ENCODE measurements around the gene RAB28.

GRCh38 chr4:13492747-13493146, 8.6 kb upstream of the RAB28 start:
- TF ChIP-seq SMC3 (IDR thresholded peaks at IDR 0.05) (no peak), JUN (IDR thresholded peaks at IDR 0.05) (no peak), MYC (IDR thresholded peaks at IDR 0.05; ENCODE audit: borderline replicate concordance, low read length) (no peak), CTCF (IDR thresholded peaks at IDR 0.05) (no peak), E2F6 (IDR thresholded peaks at IDR 0.05; ENCODE audit: borderline replicate concordance, low read depth) (no peak), POLR2A (IDR thresholded peaks at IDR 0.05; ENCODE audit: low read length) (no peak), NFE2L2 (conservative IDR thresholded peaks at IDR 0.05; ENCODE audit: low read length) (no peak), HES2 (IDR thresholded peaks at IDR 0.05) (no peak), RAD21 (conservative IDR thresholded peaks at IDR 0.05 in 1 of 2, IDR thresholded peaks at IDR 0.05 in 1 of 2) (no peak), REST (IDR thresholded peaks at IDR 0.05) (no peak), CHD4 (IDR thresholded peaks at IDR 0.05; ENCODE audit: borderline replicate concordance) (no peak), EHF (CRISPR knock-in tag; IDR thresholded peaks at IDR 0.05) (no peak), MAX (IDR thresholded peaks at IDR 0.05) (no peak)
